KMS-11 (cell line): ENCODE data around the gene YPEL2.

Source experiments
- H2AFZ ChIP-seq: fragments of 200-600 bp; sonication (generic); 2 replicates; pipeline ENCODE4 v1.6.1; 2016; ENCODE audit warnings: antibody characterized with exemption, mixed run types, low read depth
- H3K27ac ChIP-seq: fragments of 200-600 bp; sonication (generic); 2 replicates; pipeline ENCODE4 v1.6.1; 2016; ENCODE audit warnings: mild to moderate bottlenecking, mixed run types
- H3K27me3 ChIP-seq: fragments of 200-600 bp; sonication (generic); 2 replicates; pipeline ENCODE4 v1.6.1; 2017; ENCODE audit warnings: mild to moderate bottlenecking, low read depth, mixed run types, moderate library complexity; ENCODE audit not compliant: insufficient read depth
- H3K36me3 ChIP-seq: fragments of 200-600 bp; sonication (generic); 2 replicates; pipeline ENCODE4 v1.6.1; 2017; ENCODE audit warnings: mild to moderate bottlenecking, mixed run types; ENCODE audit not compliant: insufficient read depth
- H3K4me1 ChIP-seq: fragments of 200-600 bp; sonication (generic); 2 replicates; pipeline ENCODE4 v1.6.1; 2016; ENCODE audit warnings: mild to moderate bottlenecking, low read depth, mixed run types; ENCODE audit not compliant: poor library complexity, severe bottlenecking
- H3K4me2 ChIP-seq: fragments of 200-600 bp; sonication (generic); 2 replicates; pipeline ENCODE4 v1.7.0; 2016; ENCODE audit warnings: mild to moderate bottlenecking, mixed run types
- H3K4me3 ChIP-seq: fragments of 200-600 bp; sonication (generic); IDR thresholded peaks from 2 replicates; pipeline ENCODE4 v1.6.1; 2017; ENCODE audit warnings: low read depth, low read length, mixed read lengths; ENCODE audit not compliant: insufficient read depth
- H3K79me2 ChIP-seq: fragments of 200-600 bp; sonication (generic); 2 replicates; pipeline ENCODE4 v1.6.1; 2016; ENCODE audit warnings: low read depth, mixed run types; ENCODE audit not compliant: insufficient read depth
- H3K9ac ChIP-seq: fragments of 200-600 bp; sonication (generic); 2 replicates; pipeline ENCODE4 v1.6.1; 2016; ENCODE audit warnings: mild to moderate bottlenecking, mixed run types
- H4K20me1 ChIP-seq: fragments of 200-600 bp; sonication (generic); 2 replicates; pipeline ENCODE4 v1.6.1; 2016; ENCODE audit warnings: mild to moderate bottlenecking, mixed run types; ENCODE audit not compliant: insufficient read depth
- TF ChIP-seq, protein P1 (sequence below): fragments of 200-600 bp; sonication (generic); conservative IDR thresholded peaks from 2 replicates; pipeline ENCODE4 v1.6.1; 2017; ENCODE audit warnings: low read depth, mild to moderate bottlenecking, antibody characterized with exemption, low read length, moderate library complexity, mixed read lengths

Gene YPEL2

GRCh38 chr17:59374612-59375011 is 43.2 kb downstream of the YPEL2 start:
- TF ChIP-seq, protein P1, sequence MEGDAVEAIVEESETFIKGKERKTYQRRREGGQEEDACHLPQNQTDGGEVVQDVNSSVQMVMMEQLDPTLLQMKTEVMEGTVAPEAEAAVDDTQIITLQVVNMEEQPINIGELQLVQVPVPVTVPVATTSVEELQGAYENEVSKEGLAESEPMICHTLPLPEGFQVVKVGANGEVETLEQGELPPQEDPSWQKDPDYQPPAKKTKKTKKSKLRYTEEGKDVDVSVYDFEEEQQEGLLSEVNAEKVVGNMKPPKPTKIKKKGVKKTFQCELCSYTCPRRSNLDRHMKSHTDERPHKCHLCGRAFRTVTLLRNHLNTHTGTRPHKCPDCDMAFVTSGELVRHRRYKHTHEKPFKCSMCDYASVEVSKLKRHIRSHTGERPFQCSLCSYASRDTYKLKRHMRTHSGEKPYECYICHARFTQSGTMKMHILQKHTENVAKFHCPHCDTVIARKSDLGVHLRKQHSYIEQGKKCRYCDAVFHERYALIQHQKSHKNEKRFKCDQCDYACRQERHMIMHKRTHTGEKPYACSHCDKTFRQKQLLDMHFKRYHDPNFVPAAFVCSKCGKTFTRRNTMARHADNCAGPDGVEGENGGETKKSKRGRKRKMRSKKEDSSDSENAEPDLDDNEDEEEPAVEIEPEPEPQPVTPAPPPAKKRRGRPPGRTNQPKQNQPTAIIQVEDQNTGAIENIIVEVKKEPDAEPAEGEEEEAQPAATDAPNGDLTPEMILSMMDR: no peak

DNA sequence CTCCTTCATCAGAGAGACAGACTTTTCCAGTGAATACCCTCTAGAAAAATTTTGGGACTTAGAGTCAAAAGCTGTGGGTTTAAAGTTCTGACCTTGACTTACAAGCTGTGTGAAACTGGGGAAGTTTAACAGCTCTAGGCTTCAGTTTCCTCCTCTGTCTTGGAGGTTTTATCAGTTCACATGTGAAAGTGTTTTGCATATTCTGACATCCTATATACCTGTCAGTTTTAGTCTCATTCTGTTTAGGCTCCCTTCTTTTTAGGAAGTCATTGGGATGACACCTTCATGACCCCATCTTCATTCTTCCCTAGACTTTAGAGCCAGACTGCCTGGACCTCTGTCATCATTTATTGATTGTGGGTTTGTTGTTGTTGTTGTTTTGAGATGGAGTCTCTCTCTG is 44.4 kb downstream of the YPEL2 start:
- no peak overlapping the region for H3K4me2 ChIP-seq
- no peak overlapping the region for H3K4me3 ChIP-seq
- no peaks in the 10 kb centered on the region for H3K27me3 ChIP-seq
- TF ChIP-seq, protein P1: no peak
- no peak overlapping the region for H3K9ac ChIP-seq
- H4K20me1 ChIP-seq: no peaks in the 10 kb centered on the region
- H3K36me3 ChIP-seq: no peaks in the 10 kb centered on the region
- no peaks in the 10 kb centered on the region for H3K79me2 ChIP-seq
- no peak overlapping the region for H3K27ac ChIP-seq
- H2AFZ ChIP-seq: no peak overlapping the region
- peaks cover 18% of the 10 kb centered on the region for H3K4me1 ChIP-seq

More at GRCh38 chr17:59374612-59375011, 43.2 kb downstream of the YPEL2 start:
- H3K79me2 ChIP-seq: no peaks in the 10 kb centered on the region
- H3K4me3 ChIP-seq: no peak overlapping the region
- peaks cover 18% of the 10 kb centered on the region for H3K4me1 ChIP-seq
- H2AFZ ChIP-seq: no peak overlapping the region
- H3K36me3 ChIP-seq: no peaks in the 10 kb centered on the region
- no peak overlapping the region for H3K27ac ChIP-seq
- no peaks in the 10 kb centered on the region for H4K20me1 ChIP-seq
- H3K4me2 ChIP-seq: no peak overlapping the region
- no peak overlapping the region for H3K9ac ChIP-seq
- H3K27me3 ChIP-seq: no peaks in the 10 kb centered on the region

DNA sequence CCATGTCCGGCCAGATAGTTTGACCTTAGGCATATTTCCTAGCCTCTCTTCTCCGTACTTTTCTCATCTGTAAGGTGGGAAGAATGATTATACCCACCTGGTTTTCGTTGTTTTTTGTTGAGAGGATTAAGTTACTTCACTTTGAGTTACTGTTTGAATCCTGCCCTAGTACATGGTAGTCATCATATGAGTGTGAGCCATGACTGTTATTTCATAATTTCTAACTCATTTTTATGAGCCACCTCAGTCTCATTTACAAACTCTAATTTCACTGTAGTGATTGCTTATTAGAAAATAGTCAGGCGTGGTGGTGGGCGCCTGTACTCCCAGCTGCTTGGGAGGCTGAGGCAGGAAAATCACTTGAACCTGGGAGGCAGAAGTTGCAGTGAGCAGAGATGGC is 45.1 kb downstream of the YPEL2 start:
- Histone ChIP-seq H3K4me1 (peaks cover 17% of the 10 kb centered on the region), H3K4me2 (no peak overlapping the region), H3K27ac (no peak overlapping the region), H3K9ac (no peak overlapping the region), H3K4me3 (no peak overlapping the region), H3K27me3 (no peaks in the 10 kb centered on the region), H3K79me2 (no peaks in the 10 kb centered on the region), H2AFZ (no peak overlapping the region), H4K20me1 (no peaks in the 10 kb centered on the region), H3K36me3 (no peaks in the 10 kb centered on the region)
- TF ChIP-seq, protein P1: no peak

DNA sequence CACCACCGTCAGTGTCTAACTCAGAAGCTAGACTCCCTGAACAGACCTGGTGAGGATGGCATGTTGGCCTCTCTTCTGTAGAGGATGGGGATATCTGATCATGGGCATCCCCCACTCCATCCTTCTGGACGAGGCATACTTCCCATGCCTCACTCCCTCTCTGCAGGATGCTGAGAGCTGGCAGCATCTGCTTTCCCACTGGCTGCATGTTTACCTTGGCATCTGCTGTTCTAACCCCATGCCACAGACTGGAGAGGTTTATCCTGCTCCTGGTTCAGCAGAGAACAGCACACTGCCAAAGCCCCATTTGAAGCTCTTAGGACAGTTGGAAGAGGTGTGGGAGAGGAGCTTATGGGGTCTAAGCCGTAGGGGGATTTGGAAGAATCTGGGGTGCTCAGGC is 46.0 kb downstream of the YPEL2 start:
- H3K9ac ChIP-seq: no peak overlapping the region
- H3K4me3 ChIP-seq: no peak overlapping the region
- H3K27me3 ChIP-seq: no peaks in the 10 kb centered on the region
- no peaks in the 10 kb centered on the region for H3K79me2 ChIP-seq
- H4K20me1 ChIP-seq: no peaks in the 10 kb centered on the region
- H3K4me2 ChIP-seq: no peak overlapping the region
- no peak overlapping the region for H2AFZ ChIP-seq
- peaks cover 8% of the 10 kb centered on the region for H3K4me1 ChIP-seq
- H3K36me3 ChIP-seq: no peaks in the 10 kb centered on the region
- TF ChIP-seq, protein P1: no peak
- H3K27ac ChIP-seq: no peak overlapping the region
